AG08396 (cell line): ENCODE measurements around the gene PRKG1.
A peak's percentile ranks its signal among the peaks of the same experiment; 100 is the strongest.

ENCODE experiments used
- DNase-seq: peaks from one replicate; pipeline ENCODE4 v3.0.0; 2012; ENCODE audit warnings: low spot score, mixed read lengths

The PRKG1 gene

DNA sequence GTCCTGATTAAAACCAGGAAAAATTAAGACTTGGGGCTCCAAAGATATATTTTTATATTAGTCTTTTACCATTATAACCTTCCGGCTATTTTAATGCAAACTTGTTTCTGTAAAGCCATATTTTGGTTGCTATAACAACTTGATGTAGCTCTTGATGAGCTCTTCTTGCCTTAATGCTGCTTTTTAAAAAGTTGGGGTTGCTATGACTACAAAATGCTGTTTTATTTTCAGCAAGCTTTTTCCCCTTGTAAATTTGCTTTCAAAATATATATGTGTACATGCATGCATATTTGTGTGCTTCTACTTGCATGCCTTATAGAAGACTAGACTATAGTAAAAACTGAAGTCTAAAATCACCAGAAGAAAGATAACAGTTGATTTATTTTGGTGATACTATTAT, 525.4 kb downstream of the PRKG1 start:
- DNase-seq = no peak

DNA sequence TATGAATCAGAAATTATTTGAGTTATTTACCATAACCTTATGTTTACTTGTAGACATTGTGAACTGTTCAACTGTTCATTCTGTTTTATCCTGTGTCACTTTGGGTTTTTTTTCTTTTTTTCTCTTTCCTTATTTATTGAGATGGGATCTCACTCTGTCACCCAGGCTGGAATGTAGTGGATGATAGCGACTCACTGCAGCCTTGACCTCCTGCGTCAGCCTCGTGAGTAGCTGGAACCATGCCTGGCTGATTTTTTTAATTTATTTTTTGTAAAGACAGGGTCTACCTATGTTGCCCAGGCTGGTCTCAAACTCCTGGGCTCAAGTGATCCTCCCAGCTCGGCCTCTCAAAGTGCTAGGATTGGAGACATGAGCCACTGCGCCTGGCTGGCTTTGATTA, 528.0 kb downstream of the PRKG1 start:
- no peak for DNase-seq

DNA sequence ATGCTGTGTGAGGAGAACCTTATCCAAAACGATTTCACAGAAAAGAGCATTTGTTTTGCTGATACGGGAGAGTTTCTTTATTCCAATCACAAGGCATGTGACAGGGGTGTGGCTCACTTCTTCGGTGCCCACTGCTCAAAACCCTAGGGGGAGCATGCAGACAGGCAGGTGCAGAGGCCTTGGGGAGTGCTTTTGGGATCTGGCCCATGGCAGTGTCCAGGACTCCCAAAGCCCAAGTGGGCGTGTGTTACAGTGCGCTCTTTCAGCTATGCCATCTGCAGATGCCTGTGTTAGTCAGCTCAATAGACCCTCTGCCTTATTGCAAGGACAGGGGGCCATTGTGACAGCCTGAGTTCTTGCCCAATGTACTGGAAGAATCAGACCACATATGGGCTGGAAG, 530.3 kb downstream of the PRKG1 start:
- no peak for DNase-seq

DNA sequence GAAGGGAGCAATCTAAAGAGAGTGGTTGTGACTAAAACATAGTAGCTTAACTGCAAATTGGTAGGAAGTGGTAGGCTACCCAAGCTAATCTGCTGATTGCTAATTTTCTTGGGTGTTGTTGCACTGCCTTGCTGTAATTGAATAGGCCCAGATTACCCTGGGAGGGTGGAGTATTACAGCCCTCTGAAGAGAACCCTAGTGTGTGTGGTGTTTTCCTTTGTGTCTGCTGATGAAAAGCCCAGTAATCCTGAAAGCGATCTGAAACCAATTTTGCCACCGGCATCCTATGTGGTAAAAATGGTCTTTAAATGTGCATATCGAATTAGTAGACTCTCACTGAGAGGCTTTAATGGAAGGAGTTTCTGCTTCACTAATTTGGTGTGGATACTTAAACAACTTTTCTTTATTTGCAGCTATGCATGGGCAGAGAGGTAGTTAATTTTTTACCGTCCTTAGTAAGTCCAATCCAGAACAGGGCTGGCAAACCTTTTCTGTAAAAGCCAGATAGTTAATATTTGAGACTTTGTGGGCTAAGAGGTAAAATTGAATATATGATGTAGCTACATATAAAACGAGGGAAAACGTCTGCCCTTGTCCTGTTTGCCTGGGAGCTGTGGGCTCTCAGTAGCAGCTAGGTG, 532.7 kb downstream of the PRKG1 start:
- no peak for DNase-seq

DNA sequence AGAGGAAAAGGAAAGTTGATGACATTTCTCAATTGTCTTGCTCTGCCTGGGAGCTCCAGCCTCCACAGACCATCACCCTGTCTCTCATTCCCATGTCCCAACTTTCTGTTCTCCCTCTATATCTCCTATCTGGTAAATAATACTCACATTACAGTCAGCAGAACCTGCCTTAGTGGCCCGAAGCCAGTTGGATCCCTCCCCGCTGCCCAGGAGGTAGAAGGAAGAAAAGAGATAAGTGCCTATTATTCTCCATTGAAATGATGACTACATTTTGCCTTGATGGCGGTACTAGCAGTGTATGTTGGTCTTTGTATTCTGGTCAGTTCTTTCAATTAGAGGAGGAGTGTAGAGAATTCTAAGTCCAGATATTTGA, 533.2 kb downstream of the PRKG1 start:
- no peak for DNase-seq

DNA sequence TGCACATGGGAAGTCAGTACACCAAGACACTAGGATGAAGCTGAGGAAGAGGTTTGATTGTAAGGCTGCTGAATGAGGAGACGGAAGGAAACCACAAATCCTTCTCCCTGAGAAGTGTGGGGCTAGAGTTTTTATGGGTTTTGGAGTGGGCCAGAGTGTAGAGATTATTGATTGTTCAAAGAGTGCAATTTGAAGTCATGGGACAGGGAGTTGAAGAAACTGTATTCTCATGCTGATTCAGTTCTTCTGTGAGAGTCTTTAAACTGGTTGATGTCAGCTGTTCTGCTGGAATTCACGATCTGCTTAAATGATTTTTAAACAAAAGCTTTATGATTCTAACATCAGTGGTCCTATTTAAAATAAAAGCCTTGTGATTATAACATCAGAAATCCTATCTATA, 533.9 kb downstream of the PRKG1 start:
- no peak for DNase-seq

DNA sequence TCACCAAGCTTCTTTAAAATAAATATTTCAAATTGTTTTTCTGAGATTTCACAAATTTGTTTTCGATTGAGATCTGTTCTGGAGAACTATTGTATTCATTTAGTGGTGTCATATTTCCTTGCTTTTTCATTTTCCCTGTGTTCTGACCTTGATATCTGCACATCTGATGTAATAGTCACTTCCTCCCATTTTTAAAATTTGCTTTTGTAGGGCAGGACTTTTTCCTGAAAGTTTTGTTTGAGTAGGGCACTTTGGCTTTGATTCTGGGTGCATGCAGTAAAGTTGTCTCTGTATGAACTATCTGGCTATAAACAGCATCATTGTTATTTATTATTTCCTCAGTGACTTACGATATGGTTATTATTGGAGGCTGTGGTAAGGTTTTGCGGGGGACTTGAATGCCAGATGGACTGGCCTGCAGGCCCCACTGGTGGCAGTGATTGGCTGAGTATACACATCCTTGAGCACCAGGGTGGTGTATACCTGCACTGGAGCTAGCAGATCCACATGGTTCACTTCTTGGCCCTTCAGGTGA, 541.5 kb downstream of the PRKG1 start:
- DNase-seq = no peak

DNA sequence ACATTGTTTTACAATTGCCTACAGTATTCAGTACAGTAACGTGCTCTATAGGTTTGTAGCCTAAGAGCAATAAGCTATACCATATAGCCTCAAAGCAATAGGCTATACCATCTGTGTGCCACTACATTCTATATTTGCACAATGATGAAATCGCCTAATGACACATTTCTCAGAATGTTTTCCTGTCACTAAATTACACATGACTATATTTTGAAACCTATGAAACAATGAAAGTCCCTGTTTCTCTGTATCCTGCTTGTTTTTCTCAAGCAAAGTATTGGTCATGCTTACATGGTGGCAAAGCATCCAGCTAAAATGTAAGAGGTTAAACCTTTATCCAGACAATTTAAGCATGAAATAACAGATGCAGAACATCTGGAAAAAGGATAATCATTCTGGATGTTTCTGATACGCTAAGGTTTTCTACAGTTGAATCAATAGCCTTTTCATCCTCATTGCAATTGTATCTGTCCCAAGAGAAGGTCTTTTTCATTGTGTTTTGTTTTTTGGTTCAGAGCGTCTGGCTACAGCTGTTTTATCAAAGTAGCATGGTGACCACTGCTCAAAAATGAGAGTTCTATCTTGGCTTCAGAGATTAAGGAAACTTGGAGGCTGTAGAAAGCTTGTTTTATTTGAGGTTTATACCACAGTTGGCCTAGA, 543.4 kb downstream of the PRKG1 start:
- DNase-seq = no peak

DNA sequence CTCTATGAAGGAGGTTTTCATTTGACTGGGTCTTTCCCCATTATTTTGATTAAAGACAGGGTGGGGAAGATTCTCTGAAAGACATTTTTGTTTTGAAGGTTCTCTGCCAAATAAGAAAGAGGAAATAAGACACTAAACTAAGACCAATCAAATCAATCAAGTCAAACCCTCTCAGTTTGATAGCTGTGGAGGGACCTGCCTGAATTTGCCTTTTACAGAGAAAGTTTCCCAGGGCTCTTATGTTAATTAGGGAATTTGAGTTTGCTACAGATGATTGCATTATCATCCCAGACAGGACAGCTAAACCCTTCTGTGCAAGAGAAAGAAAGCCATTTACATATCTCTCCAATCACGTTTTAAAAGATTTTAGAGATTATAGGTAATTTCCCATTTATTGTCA, 545.1 kb downstream of the PRKG1 start:
- no peak for DNase-seq

DNA sequence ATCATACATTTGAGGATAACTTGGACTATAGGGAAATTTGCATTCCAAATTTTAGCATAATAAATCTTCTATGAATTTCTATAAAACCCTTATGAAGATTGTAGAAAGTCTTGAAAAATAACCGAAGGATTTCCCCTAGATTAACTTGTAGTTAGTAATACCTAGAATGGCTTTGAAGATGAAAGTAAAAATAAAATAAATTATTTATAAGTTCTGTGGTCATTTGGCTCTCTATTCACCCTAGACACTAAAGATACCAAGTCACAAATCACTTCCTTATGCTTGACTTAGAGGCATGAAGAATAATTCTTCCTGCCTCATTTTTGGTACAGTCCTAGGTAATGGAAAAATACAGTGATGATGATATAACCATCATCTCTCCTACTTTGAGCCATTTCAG, 545.8 kb downstream of the PRKG1 start:
- DNase-seq = no peak

DNA sequence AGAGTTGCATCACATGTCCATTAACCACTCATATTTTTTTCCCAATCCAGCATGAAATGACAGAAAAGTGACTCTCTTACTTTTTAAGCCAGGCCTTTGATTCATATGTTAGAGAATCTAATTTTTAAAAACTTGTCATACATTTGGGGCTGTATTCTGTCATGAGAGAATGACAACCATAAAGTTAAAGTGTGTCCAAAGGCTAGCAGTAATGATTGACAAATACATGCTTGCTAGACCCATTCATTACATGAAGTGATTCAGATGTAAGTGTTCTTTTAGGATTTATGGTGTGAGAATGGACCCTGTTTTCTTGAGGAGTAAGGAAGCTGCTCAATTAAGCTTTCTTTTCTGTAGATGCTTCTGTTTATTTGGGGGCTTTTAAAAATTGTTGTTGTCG, 549.7 kb downstream of the PRKG1 start:
- no peak for DNase-seq

DNA sequence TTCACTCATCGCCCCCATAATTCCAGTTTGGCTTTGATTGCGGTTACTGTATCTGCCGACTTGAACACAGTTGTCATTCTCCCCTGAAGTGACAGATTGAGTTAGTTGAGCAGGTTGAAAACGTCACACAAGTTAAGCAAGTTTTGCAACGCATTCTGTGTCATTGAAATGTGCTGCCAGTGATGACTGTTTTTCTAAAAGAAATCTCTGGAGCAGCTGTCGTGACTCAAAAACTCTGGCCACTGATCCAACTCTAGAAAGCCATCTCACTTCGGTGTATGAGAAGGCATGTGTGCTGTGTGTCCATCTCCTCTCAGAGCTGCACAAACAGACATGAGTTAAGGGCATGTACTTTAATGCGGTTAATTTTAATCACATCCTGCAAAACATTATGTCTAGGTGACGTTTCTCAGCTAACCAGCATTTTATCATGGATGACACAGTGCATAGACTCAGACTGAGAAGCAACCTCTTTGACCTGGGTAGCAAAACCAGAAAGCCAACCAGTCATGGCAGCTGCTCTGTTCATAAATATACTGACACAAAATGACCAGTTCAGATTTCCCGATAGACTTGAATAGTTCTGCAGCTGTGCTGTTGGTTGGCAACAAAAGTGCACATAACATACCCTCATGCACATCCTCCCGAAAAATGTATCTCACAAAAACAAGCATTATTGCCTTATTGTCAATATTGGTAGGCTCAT, 555.8 kb downstream of the PRKG1 start:
- peak; percentile 8 for DNase-seq

DNA sequence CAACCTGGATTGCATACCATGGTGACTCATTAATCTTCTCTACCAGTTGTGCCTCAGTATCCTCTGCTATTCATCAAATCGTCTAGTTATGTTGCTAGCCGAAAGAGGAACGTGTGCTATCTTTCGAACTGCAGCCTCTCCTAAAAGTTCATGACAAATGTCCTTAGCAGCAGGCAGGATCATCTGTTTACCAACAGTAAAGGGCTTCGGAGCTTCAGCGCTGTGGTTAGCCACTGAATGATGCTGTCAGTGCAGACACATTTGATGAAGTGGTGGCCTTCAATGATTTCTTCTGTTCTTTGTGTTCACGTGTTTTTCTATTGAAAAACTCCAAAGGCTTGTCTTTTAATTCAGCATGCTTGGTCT, 556.3 kb downstream of the PRKG1 start:
- DNase-seq = no peak

DNA sequence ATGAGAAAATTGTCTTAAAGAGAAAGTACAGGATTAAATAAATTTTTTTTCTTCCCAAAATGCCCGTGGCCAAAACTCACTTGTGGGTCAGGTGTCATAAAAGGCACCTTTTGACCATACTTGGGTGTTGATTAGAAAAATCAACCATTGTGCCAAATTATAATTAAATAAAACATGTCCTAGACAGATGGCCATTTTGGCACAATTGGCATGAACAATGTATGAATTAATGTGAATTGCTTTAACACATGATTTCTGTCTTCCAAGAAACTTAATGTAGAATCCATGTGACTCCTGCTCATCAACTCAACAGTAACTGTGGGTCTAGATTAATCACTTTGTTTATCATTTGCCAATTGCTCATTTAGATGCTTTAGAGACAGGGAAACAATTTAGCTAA, 561.1 kb downstream of the PRKG1 start:
- DNase-seq = no peak

DNA sequence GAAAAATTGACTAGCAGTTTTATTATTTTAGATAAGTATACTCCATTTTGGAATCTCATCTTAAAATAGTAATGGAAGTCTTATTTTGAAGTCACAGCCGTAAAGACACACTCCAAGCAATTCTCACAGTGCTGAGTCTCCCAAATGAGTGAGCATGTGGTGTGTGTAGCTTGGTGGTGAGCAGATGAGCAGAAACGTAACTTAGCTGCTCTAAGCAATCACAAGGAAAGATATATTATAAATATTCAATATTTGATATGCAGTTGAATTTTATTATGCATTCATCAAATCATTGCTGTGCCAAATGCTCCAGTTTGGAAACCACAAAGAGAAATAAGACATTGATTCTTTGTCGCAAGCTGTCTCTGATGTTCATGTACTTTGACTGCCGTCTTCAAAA, 563.9 kb downstream of the PRKG1 start:
- DNase-seq = no peak

DNA sequence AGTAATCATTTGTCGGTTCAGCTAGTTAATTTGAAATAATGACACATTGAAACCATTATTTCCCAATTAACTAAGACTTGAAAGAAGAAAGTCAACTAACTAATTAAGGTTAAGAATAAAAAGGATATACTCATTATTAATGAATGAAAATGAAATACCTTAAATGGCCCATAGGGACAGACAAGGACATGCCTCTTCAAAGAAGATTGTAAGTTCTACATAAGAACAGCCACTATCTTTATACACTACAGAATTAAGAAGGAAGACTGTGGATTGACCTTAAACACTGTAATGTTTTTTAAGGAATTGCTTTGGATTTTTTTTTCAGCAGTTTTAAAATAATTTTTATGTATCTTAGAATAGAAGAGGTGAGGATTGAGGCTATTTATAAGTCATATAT, 564.5 kb downstream of the PRKG1 start:
- no peak for DNase-seq

DNA sequence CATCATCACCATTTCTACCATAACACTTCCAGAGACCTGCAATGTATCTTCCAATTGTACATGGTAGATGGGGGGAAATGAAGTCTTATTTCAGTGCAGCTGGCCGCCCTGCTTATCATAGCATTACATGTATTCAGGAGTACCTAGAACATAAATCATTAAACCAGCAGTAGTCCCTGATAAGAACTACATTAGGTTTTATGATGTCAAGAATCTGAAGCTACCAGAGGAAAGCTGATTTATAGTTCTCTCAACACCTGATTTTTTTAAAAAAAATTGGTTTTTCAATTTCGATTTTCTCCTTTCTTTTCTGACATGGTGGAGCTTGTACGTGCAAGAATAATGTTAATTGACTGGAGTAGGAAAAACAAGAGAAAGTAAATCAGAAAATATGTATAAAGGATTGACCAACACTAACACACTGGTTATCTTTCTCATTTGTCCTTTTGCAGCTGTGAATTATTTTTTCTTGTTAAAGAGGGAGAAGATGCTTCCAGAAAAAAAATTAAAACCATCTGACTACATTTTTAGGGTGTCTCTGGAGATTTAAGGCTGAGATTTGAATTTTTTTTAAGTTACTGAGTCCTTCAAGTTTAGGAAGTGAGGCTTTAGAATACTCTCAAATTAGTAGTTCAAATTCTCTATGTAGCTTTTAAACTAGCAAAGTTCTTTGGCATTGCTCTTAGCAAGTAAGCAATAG, 566.0 kb downstream of the PRKG1 start:
- DNase-seq = no peak

DNA sequence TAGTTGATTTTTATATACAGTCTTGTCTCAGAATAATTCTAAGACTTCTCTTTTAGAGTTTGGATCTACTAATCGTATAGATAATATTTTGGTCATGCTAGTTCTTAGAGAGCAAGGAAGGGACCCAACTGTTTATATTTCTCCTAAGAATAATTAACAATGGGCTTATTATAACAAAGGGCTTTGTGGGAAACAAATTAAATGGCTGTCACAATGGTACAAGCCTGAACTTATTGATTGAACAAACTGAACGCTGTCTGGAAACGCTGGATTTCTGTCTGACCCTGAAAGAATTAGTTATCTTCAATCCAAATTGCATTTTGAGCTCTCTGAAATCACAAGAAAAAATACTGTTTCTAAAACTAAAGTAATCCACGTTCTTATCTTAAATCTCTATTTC, 568.3 kb downstream of the PRKG1 start:
- DNase-seq = no peak

DNA sequence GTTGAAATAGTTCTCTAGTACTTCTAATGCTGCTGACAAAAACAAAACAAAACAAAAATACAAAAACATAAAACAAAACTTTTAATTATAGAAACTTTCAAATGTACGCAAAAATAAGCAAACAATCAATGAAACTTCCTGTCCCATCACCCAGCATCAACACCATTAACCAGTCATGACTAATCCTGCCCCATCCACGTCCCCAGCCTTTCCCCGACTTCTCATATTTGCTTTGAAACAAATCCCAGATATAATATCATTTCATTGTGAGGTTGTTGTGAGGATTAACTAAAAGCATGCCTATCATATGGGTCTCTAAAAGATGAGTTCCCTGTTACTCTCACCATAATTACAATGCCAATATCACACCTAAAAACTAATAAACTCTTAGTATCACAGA, 569.4 kb downstream of the PRKG1 start:
- DNase-seq = no peak

DNA sequence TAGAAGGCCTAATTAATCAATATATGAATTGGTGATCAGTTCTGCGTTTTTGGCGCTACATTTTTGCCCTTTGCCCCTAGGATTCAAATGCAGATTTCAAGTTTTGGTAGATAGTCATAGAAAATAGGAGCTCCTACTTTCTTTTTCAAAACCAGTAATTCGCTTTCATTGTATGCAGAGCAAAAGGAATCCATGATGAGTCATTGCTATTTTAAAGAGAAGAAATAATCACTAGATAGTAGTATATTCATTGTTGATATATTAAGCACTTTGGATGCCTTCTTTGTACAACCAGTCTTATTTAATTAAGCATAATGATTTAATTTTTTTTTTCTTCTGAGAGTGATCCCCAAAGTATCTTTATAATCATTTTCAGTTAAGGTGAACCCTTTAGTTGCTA, 574.8 kb downstream of the PRKG1 start:
- DNase-seq = no peak

DNA sequence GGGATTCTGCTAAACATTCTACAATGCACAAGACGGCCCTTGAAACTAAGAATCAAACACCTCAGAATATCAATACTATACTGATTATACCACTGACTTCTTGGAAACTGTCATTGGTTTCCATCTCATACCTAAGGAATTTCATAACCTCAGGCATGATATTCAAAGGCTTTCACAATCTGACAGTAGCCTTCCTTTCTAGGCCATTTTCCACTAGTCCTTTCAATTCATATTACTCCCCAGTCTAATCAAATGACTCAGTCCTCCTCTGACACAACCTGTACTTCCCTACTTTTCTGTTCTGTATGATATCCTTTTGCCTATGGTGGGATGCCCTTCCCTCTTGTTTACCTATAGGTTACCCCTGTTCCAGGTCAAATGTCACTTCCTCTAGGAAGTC, 576.8 kb downstream of the PRKG1 start:
- peak; percentile 20 for DNase-seq

DNA sequence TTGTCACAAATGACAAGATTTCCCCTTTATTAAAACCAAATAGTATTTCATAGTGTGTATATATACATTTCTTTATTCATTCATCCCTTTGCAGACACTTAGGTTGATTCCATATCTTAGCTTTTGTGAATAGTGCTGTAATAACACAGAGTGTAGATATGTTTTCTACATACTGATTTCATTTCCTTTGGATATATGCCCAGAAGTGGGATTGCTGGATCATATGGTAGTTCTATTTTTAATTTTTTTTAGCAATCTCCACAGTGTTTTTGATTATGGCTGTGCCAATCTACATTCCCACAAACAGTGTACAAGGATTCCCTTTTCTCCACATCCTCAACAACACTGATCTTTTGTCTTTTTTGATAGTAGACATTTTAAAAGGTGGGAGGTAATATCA, 578.7 kb downstream of the PRKG1 start:
- DNase-seq = no peak

DNA sequence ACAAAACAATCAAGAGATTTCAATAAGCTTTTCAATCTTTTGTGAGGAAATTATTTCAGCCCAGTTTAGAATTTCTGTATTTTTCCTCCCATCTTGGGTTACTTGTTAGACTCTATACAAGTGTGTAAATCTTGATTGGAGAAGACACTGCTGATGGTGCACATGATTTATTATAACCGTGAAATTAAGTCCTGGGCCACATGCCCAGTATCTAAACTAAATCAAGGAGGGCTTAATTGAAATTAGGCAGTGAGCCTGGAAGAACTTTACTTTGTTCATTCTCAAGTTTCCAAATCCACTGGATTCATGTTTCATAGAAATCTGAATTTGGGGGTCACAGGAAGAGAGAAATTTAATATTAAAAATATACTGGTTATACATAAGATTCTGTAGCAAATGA, 580.6 kb downstream of the PRKG1 start:
- no peak for DNase-seq
